Fibroblast of villous mesenchyme (primary cell): Measurements from ENCODE around the gene SPOUT1. TPM values are rescaled to one million over a fixed set of nuclear protein-coding genes. Genes with fewer than 3 reads are reported as not detected.
"Not testable (repeated sequence)": the region's sequence is repeated elsewhere in the genome, so short reads cannot be mapped to it uniquely, and the experiment has no call there.

ENCODE experiments used
- DNase-seq: peaks from one replicate; pipeline ENCODE4 v3.0.0-alpha.2; 2010; ENCODE audit warnings: low read depth
- H3K4me3 ChIP-seq: 2 replicates; pipeline ENCODE4 v1.5.1; 2011; ENCODE audit warnings: low read depth, mild to moderate bottlenecking, low read length
- total RNA-seq: library from RNA; depleted of rRNA; stranded (reverse); fragments of >200 nt; gene quantifications from 2 replicates; pipeline ENCODE4 v1.2.3, GENCODE V29; 2012
- TF ChIP-seq, protein P1 (sequence below): IDR thresholded peaks from 2 replicates; pipeline ENCODE4 v1.5.1; 2012; ENCODE audit warnings: low read depth, mild to moderate bottlenecking, low read length; ENCODE audit not compliant: insufficient read depth

Gene SPOUT1
- total RNA-seq, 1 donor, result 11.7 TPM

DNA sequence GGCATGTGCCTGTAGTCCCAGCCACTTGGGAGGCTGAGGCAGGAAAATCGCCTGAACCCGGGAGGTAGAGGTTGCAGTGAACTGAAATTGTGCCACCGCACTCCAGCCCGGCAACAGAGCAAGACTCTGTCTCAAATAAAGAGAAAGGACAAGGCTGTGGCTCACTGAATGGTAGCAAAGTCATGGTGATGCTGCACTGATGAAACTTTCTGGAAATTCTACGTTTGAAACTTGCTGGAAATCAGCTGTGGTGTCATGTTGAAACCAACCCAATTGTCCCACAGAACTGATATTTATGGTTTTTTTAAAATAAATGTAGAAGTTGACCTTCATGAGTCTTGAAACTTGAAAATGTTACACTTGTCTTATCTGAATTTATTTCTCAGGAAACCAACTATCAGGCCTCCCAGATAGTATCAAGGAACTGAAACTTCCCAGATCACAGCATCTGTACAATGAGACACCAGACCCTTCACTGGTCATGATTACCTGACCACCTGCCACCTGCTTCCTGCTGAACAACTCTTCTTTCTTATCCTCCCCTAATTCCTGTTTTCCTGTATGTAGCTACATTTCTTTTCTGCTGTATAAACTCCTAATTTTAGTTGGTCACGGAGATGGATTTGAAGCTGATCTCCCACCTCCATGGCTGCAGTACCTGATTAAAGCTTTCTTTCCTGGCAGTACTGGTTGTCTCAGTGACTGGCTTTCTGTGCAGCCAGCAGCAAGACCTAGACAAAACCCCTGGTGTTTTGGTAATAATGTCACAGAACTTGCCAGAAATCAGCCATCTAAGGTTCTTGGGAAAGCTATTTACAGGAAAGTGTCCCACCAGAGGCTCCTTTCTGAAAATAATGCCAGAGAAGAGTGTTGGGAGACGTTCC is 48.2 kb downstream of the SPOUT1 start:
- DNase-seq, result no peak
- H3K4me3 ChIP-seq, result no peak overlapping the region
- TF ChIP-seq, protein P1, sequence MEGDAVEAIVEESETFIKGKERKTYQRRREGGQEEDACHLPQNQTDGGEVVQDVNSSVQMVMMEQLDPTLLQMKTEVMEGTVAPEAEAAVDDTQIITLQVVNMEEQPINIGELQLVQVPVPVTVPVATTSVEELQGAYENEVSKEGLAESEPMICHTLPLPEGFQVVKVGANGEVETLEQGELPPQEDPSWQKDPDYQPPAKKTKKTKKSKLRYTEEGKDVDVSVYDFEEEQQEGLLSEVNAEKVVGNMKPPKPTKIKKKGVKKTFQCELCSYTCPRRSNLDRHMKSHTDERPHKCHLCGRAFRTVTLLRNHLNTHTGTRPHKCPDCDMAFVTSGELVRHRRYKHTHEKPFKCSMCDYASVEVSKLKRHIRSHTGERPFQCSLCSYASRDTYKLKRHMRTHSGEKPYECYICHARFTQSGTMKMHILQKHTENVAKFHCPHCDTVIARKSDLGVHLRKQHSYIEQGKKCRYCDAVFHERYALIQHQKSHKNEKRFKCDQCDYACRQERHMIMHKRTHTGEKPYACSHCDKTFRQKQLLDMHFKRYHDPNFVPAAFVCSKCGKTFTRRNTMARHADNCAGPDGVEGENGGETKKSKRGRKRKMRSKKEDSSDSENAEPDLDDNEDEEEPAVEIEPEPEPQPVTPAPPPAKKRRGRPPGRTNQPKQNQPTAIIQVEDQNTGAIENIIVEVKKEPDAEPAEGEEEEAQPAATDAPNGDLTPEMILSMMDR, result no peak

DNA sequence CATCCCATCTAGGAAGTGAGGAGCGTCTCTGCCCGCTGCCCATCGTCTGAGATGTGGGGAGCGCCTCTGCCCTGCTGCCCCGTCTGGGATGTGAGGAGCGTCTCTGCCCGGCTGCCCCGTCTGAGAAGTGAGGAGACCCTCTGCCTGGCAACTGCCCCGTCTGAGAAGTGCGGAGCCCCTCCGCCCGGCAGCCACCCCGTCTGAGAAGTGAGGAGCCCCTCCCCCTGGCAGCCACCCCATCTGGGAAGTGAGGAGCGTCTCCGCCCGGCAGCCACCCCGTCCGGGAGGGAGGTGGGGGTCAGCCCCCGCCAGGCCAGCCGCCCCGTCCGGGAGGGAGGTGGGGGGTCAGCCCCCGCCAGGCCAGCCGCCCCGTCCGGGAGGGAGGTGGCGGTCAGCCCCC is 49.5 kb downstream of the SPOUT1 start:
- not testable (repeated sequence) for H3K4me3 ChIP-seq, DNase-seq

DNA sequence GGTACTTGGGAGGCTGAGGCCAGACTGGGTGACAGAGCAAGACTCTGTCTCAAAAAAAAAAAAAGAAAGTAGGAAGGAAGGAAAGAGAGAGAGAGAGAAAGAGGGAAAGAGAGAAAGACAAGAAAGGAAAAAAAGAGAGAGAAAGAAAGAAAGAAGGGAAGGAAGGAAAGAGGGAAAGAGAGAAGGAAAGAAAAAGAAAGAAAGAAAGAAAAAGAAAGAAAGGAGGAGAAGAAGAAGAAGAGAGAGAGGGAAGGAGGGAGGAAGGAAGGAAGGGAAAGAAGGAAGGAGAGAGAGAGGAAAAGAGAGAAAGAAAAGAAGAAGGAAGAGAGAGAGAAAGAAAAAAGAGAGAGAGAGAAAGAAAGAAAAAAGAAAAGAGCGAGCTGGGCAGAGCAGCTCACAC is 54.8 kb downstream of the SPOUT1 start:
- no peak for DNase-seq
- TF ChIP-seq, protein P1, result no peak
- no peak overlapping the region for H3K4me3 ChIP-seq

DNA sequence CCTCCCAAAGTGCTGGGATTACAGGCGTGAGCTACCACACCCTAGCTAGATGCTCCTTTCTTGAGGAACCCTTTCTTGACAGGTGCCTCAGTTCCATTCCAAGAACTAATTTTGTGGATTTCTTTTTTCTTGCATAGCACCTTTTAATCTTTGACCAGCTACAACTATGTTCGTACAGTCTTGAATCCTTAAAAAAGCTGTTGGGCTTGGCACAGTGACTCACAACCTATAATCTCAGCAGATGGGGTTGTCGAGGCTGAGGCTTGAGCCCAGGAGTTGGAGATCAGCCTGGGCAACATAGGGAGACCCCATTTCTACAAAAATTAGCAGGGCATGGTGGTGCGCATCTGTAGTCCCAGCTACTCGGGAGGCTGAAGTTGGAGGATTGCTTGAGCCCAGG is 56.5 kb downstream of the SPOUT1 start:
- TF ChIP-seq, protein P1, result no peak
- no peak overlapping the region for H3K4me3 ChIP-seq
- no peak for DNase-seq

DNA sequence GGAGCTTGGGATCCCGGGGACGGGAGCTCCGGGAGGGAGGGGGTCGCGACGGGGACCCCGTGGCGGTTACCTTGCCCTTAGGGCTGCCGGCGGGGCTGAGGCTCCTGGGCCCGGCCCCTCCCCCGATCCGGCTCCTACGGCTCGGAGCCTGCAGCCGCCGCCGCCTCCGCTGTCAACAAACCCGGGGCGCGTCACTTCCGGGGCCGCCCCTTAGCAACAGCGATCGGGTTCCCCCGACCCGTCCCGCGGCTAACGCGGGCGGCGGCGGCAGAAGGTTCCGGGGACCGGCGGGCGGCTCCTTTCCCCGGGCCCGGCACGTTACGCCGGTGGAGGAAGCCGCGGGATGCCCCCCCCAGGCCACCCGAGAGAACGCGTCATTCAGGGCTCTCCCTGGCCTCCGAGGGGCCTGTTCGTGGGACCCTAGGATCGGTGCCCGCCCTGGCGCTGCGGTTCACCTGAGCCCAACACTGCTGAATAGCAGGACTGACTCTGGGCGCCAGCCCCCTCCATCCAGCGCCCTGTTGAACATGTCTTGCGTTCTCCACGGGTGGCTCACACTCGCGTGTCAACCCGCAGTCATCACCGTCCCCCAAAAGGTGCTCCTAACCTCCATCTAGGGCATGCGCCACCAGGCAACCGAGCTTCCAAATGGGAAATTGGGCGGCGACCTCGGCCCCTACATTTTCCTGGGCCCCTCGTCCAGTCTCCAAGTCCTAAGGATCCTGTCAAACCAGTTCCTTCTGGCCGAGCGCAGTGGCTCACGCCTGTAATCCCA is 57.7 kb downstream of the SPOUT1 start, which contains the start of gene ZER1:
Gene ZER1 (minus strand): TSS at position 183 of the 775 bp plus-strand sequence. CDS start 16,362 bp downstream, outside the sequence.
- DNase-seq, result peak; percentile 91
- TF ChIP-seq, protein P1, result no peak
- H3K4me3 ChIP-seq, result peak within 1 kb of the TSS; percentile 87

DNA sequence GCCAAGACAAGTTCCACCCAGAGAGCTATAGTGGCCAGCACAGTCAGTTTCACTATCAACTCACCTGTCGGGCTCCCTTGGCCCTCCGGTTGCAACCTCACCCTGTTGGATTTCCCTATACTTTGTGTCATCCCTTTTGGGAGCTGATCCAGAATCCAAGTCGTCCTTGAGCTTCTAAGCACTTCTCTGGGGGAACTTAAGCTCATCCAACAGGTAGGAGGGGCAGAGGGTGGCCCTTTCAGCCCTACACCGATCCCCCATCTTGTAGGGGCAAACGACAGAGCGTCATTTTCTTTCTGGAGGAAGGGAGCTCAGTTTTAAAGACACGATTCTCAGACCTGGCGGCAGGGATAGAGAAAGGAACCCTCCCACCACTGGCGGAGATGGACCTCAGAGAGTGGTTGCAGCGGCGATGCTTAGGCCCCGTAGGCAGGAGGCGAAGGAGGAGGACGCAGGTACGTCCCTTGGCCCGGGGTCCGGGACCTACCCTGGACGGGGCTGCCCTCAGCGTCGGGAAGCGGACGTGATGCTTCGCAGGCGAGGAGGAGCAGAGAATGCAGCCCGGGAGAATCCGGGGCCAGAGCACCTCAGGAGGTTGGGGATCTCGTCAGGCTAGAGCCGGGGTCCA is 58.4 kb downstream of the SPOUT1 start:
- TF ChIP-seq, protein P1, result peak; percentile 4
- peak overlapping the region; percentile 87 for H3K4me3 ChIP-seq
- peak; percentile 32 for DNase-seq
